ENCODE results near the gene BCDIN3D. TPM values are rescaled to one million over a fixed set of nuclear protein-coding genes. Genes with fewer than 3 reads are reported as not detected.

BCDIN3D gene
- total RNA-seq, 2 experiments from 2014 or later: 7.3 to 7.4 TPM

DNA sequence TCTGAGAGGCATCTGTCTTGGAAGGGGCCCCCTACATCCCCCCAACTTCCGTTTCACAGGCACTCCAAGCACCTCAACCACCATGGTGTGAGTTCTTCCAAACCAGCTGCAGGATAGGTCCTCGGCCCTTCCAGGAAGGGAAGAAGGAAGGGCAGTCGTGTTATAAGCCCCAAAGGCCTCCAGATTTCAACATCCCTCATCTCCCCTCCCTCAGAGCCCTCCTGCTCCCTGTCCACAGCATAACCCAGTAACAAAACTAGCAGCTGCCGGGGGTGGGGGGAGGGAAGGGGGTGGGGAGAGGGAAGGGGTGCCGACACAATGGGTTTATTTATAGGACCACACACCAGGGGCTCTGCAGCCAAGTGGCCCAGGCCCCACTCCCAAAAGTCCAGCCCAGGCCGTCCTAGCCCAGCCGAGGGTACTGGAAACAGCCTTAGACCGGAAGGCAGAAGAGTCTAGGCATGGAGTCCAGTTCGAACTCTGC is 33.0 kb downstream of the BCDIN3D start:
- H3K4me3 Mint-ChIP-seq: no peak overlapping the region
- CTCF ChIA-PET: interaction anchor here (0.8 to 1.4 kb wide), 4 partner anchors 11 to 36 kb away, joined by 3 to 9 read pairs (median 4); no protein-coding TSS in a partner anchor
- POLR2A ChIA-PET: interaction anchor here (0.6 kb wide), 1 partner anchor 248 kb away, joined by 4 read pairs; no protein-coding TSS in a partner anchor

GRCh38 chr12:49809381-49809905 is 33.5 kb downstream of the BCDIN3D start:
- CTCF ChIA-PET: no interaction called here
- no peaks in the 10 kb centered on the region for H3K27me3 Mint-ChIP-seq (ENCODE audit: low read depth)
- no peak overlapping the region for H3K4me3 Mint-ChIP-seq
- no peaks in the 10 kb centered on the region for H3K36me3 Mint-ChIP-seq (ENCODE audit: low read depth)
- ATAC-seq (no peak), DNase-seq (no peak)
- H3K27ac Mint-ChIP-seq: peak overlapping the region; percentile 55
- no peaks in the 10 kb centered on the region for H3K9me3 Mint-ChIP-seq (ENCODE audit: insufficient read depth)
- H3K4me1 Mint-ChIP-seq (ENCODE audit: low read depth): peaks cover 13% of the 10 kb centered on the region
- POLR2A ChIA-PET: no interaction called here

More for the DNA sequence above, 33.0 kb downstream of the BCDIN3D start:
- Mint-ChIP-seq H3K27ac (peak overlapping the region; percentile 55), H3K36me3 (ENCODE audit: low read depth) (no peaks in the 10 kb centered on the region), H3K4me1 (ENCODE audit: low read depth) (peaks cover 13% of the 10 kb centered on the region), H3K27me3 (ENCODE audit: low read depth) (no peaks in the 10 kb centered on the region), H3K9me3 (ENCODE audit: insufficient read depth) (no peaks in the 10 kb centered on the region)
- DNase-seq: no peak
- no peak for ATAC-seq

DNA sequence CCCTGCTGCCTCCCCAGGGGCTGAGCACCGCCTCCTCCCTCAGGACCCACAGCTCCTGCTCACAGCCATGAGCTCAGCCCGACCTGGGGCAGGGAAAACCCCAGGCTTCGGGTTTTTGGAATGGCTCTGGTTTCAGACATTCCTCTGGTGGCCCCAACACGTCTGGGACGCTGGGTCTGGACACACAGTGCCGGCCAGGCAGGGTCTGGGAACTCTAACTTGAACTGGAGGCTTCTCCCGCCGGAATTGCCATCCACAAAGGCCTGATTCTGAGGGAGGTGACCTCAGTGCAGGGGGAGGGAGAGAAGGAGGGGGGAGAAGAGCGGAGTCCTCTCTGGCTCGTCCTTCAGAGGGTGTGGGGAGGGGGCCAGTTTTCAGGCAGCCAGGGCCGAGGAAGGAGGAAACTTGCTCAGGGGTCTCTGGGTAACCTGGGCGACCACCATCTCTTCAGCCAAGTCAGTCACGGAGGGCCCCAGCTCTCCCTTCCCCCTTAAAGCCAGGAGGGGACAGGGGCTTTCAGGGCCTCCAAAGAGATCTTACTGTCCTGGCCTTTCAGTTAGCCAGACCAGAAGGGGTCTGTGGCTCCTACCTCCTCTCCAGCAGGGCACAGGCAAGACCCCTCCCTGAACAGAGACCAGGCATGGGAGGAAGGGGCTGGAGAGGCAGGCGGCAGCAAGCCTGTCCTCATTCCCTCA is 34.1 kb downstream of the BCDIN3D start:
- POLR2A ChIA-PET: no interaction called here
- no peak overlapping the region for H3K27ac Mint-ChIP-seq
- H3K27me3 Mint-ChIP-seq (ENCODE audit: low read depth): no peaks in the 10 kb centered on the region
- no peak for ATAC-seq
- no peaks in the 10 kb centered on the region for H3K9me3 Mint-ChIP-seq (ENCODE audit: insufficient read depth)
- CTCF ChIA-PET: interaction anchor here (1.0 kb wide), 1 partner anchor 31 kb away, joined by 4 read pairs; no protein-coding TSS in a partner anchor
- DNase-seq: no peak
- H3K36me3 Mint-ChIP-seq (ENCODE audit: low read depth): no peaks in the 10 kb centered on the region
- no peak overlapping the region for H3K4me3 Mint-ChIP-seq
- H3K4me1 Mint-ChIP-seq (ENCODE audit: low read depth): peaks cover 13% of the 10 kb centered on the region

DNA sequence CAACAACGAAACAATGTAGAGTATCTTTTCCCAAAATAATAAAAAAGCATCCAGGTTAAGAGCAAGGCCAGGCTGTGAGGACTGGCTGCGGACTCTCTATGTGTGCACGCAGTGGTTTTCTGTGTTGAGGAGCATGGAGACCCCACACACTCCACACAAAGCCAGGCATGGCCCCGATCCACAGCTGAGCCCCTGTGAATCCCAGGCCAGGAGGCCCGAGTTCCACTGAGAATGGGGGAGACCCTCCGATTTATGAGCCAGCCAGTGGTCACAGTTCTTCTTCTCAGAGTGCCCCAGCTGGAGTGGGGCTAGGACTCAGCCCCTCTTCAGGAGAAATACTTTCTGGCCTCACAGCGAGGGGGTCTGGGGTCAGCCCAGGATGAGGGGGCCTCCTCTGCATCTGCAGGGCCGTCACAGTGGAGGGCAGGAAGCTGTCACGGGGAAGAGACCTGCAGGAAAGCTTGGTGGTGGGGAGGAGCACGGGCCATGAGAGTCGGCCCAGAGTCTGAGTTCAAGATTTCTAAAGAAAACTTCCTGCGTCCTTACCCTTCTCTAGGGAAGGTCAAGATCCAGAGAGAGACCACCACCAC is 34.8 kb downstream of the BCDIN3D start:
- Mint-ChIP-seq H3K4me3 (no peak overlapping the region), H3K4me1 (ENCODE audit: low read depth) (peaks cover 11% of the 10 kb centered on the region), H3K27ac (no peak overlapping the region), H3K27me3 (ENCODE audit: low read depth) (no peaks in the 10 kb centered on the region), H3K36me3 (ENCODE audit: low read depth) (no peaks in the 10 kb centered on the region), H3K9me3 (ENCODE audit: insufficient read depth) (no peaks in the 10 kb centered on the region)
- ATAC-seq (no peak), DNase-seq (no peak)
- ChIA-PET CTCF (interaction anchor here (1.0 kb wide), 1 partner anchor 30 kb away, joined by 4 read pairs; no protein-coding TSS in a partner anchor), POLR2A (no interaction called here)

DNA sequence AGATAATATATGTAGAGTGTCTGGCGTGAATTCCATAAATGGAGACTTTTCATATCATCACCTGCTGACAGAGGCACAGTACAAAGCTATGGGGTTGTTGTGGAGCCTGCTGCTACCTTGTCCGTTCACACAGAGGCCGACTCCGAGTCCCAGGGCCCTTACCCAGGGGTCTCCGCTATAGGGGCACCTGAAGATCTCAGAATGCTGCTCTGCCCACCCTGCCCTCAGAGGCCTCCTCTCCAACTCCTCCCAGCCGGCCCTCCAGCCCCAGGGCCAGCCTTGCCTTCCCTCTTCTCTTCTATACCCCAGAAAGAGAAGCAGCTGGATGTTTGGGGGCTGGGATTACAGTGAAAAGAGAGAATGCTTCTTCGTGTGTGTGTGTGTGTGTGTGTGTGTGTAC is 36.0 kb downstream of the BCDIN3D start:
- ChIA-PET POLR2A (no interaction called here), CTCF (no interaction called here)
- no peaks in the 10 kb centered on the region for H3K27me3 Mint-ChIP-seq (ENCODE audit: low read depth)
- DNase-seq (no peak), ATAC-seq (no peak)
- H3K4me1 Mint-ChIP-seq (ENCODE audit: low read depth): peaks cover 5% of the 10 kb centered on the region
- H3K27ac Mint-ChIP-seq: no peak overlapping the region
- no peak overlapping the region for H3K4me3 Mint-ChIP-seq
- no peaks in the 10 kb centered on the region for H3K9me3 Mint-ChIP-seq (ENCODE audit: insufficient read depth)
- H3K36me3 Mint-ChIP-seq (ENCODE audit: low read depth): no peaks in the 10 kb centered on the region

GRCh38 chr12:49806321-49806813 is 36.5 kb downstream of the BCDIN3D start:
- CTCF ChIA-PET: no interaction called here
- no peak overlapping the region for H3K4me3 Mint-ChIP-seq
- ATAC-seq: no peak

GRCh38 chr12:49805409-49805808 is 37.5 kb downstream of the BCDIN3D start:
- Mint-ChIP-seq H3K4me3 (no peak overlapping the region), H3K9me3 (ENCODE audit: insufficient read depth) (no peaks in the 10 kb centered on the region), H3K27ac (no peak overlapping the region), H3K36me3 (ENCODE audit: low read depth) (no peaks in the 10 kb centered on the region), H3K4me1 (ENCODE audit: low read depth) (no peaks in the 10 kb centered on the region), H3K27me3 (ENCODE audit: low read depth) (no peaks in the 10 kb centered on the region)
- CTCF ChIA-PET: interaction anchor here (0.9 to 2.5 kb wide), 3 partner anchors 19 to 160 kb away, joined by 3 to 17 read pairs (median 3); no protein-coding TSS in a partner anchor
- POLR2A ChIA-PET: no interaction called here
- DNase-seq (no peak), ATAC-seq (no peak)

More at GRCh38 chr12:49806321-49806813, 36.5 kb downstream of the BCDIN3D start:
- H3K27ac Mint-ChIP-seq: no peak overlapping the region
- H3K27me3 Mint-ChIP-seq (ENCODE audit: low read depth): no peaks in the 10 kb centered on the region
- H3K36me3 Mint-ChIP-seq (ENCODE audit: low read depth): no peaks in the 10 kb centered on the region
- DNase-seq: no peak
- POLR2A ChIA-PET: no interaction called here
- H3K9me3 Mint-ChIP-seq (ENCODE audit: insufficient read depth): no peaks in the 10 kb centered on the region
- no peaks in the 10 kb centered on the region for H3K4me1 Mint-ChIP-seq (ENCODE audit: low read depth)

- Mint-ChIP-seq H3K9me3 (ENCODE audit: insufficient read depth) (no peaks in the 10 kb centered on the region), H3K4me1 (ENCODE audit: low read depth) (no peaks in the 10 kb centered on the region), H3K4me3 (no peak overlapping the region), H3K27me3 (ENCODE audit: low read depth) (no peaks in the 10 kb centered on the region), H3K27ac (no peak overlapping the region), H3K36me3 (ENCODE audit: low read depth) (no peaks in the 10 kb centered on the region)
- CTCF ChIA-PET: interaction anchor here (0.9 to 2.5 kb wide), 4 partner anchors 19 to 159 kb away, joined by 3 to 17 read pairs (median 3); no protein-coding TSS in a partner anchor
- DNase-seq (no peak), ATAC-seq (no peak)
- POLR2A ChIA-PET: no interaction called here
Observed at GRCh38 chr12:49804821-49805220, 38.1 kb downstream of the BCDIN3D start.

- ATAC-seq (no peak), DNase-seq (no peak)
- ChIA-PET POLR2A (no interaction called here), CTCF (interaction anchor here (1.8 to 2.5 kb wide), 2 partner anchors 26 to 41 kb away, joined by 3 to 17 read pairs; no protein-coding TSS in a partner anchor)
- Mint-ChIP-seq H3K9me3 (ENCODE audit: insufficient read depth) (no peaks in the 10 kb centered on the region), H3K4me1 (ENCODE audit: low read depth) (no peaks in the 10 kb centered on the region), H3K27ac (no peak overlapping the region), H3K27me3 (ENCODE audit: low read depth) (no peaks in the 10 kb centered on the region), H3K4me3 (no peak overlapping the region), H3K36me3 (ENCODE audit: low read depth) (no peaks in the 10 kb centered on the region)
Observed at GRCh38 chr12:49803693-49804450, 39.0 kb downstream of the BCDIN3D start.

DNA sequence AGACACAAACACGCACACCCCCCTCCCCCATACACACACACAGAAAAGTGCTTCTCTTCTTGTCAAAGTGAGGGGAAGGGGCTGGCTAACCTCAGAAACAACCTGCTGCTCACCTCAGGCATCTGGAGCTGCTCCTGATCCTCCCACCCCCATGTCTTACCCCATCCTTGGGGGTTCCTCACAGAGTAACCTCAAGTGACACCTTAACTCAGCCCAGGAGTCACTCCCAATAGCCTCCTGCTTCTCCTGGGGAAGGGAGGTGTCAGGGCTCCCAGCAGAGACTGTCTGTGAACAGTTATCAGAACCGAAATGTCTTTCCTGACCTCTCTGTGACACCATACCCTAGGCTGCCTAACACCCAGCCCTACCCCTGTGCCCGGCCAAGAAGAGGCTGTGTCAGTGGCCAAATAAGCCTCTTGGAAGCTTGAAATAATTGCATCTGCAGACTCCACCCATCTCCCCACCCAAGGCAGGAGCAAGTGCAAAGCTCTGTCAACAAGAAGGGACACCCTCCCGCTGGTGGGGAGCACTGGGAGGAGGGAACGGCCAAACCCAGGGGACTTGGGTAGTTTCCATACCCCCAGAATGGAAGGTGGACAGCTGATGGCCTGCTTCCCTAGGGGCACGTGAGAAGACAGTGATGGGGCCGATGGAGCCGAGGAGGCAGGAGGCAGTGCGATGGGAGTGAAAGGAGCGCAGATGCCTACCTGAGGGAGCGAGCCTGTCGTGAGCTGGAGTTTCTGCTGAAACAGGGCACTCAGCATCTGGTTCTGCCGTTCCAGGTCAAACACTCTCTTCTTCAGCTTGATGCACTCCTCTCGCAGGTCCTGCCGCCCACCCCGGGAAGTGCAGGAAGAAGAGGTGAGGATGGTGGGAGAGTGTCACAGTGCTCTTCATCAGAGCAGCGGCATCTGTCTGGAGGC is 41.5 kb downstream of the BCDIN3D start:
- Mint-ChIP-seq H3K9me3 (ENCODE audit: insufficient read depth) (no peaks in the 10 kb centered on the region), H3K27ac (no peak overlapping the region), H3K4me1 (ENCODE audit: low read depth) (no peaks in the 10 kb centered on the region), H3K4me3 (no peak overlapping the region), H3K27me3 (ENCODE audit: low read depth) (no peaks in the 10 kb centered on the region), H3K36me3 (ENCODE audit: low read depth) (no peaks in the 10 kb centered on the region)
- DNase-seq (no peak), ATAC-seq (no peak)
- ChIA-PET CTCF (interaction anchor here (1.1 to 2.9 kb wide), 3 partner anchors 23 to 60 kb away, joined by 3 to 13 read pairs (median 6); partner anchors contain the start of gene TMBIM6), POLR2A (interaction anchor here (1.2 kb wide), 1 partner anchor 41 kb away, joined by 3 read pairs; the partner anchor contains the start of gene BCDIN3D)
